ENCODE measurements around the gene TMEM163.

DNA sequence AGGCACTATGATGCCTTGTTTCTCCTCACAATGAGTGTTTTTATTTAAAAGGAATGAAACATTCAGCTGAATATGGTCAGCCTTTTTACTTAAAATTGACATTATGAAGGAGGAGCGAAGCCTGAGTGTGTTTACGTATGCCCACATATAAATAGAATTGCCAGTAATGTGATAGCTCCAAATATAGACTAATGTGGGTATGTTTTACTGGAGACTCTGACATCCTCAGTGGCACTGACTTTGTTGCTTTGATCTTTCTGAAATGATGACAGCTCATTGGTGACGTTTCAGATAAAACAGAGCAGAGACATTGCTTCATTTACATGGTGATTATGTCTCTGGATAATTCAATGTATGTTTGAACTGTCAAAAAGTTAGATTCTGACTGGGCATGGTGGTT is 297.9 kb downstream of the TMEM163 start:
- TF ChIP-seq, protein P1, sequence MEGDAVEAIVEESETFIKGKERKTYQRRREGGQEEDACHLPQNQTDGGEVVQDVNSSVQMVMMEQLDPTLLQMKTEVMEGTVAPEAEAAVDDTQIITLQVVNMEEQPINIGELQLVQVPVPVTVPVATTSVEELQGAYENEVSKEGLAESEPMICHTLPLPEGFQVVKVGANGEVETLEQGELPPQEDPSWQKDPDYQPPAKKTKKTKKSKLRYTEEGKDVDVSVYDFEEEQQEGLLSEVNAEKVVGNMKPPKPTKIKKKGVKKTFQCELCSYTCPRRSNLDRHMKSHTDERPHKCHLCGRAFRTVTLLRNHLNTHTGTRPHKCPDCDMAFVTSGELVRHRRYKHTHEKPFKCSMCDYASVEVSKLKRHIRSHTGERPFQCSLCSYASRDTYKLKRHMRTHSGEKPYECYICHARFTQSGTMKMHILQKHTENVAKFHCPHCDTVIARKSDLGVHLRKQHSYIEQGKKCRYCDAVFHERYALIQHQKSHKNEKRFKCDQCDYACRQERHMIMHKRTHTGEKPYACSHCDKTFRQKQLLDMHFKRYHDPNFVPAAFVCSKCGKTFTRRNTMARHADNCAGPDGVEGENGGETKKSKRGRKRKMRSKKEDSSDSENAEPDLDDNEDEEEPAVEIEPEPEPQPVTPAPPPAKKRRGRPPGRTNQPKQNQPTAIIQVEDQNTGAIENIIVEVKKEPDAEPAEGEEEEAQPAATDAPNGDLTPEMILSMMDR (IDR thresholded peaks at IDR 0.05) = no peak
- TF ChIP-seq POLR2A (IDR thresholded peaks at IDR 0.05) = no peak
